ENCODE measurements around the gene FAM221A. TPM values are rescaled to one million over a fixed set of nuclear protein-coding genes. Genes with fewer than 3 reads are reported as not detected.

The FAM221A gene
- total and polyA plus RNA-seq, 9 of the 15 experiments (the other 6 are each of a cell fraction or from before 2014, with no cell fraction given), result not detected

DNA sequence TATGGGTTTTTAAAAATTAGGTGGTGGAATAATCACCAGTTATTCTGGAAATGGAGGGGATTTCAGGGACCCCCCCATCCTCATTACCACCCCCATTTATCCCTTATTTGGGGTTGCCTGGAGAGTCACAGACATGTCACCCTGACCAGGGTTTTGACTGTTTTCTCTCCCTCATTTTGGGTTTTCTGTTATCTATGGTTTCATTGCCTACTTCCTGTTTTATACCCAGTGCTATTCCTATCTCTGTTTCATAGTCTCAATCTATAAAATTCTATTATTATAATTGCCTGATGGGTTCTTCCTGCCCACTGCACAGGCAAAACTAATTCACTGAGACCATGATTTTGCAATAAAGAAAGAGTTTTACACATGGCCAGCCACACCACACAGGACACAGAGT lies 15.9 kb upstream of the FAM221A start:
- in situ Hi-C loops (cut with MboI), result no loop called here
- H3K4me3 ChIP-seq, result no peak overlapping the region
- no TSS peak for BruUV-seq (replicated peaks)
- TF ChIP-seq CAMTA2 (CRISPR knock-in tag; conservative IDR thresholded peaks at IDR 0.05) (no peak), ZFP1 (CRISPR knock-in tag; IDR thresholded peaks at IDR 0.05) (peak; percentile 94), MAFK (IDR thresholded peaks at IDR 0.05; ENCODE audit: low read length) (no peak), SP1 (CRISPR knock-in tag; IDR thresholded peaks at IDR 0.05) (no peak)
- DNase-seq (ENCODE audit: extremely low read depth in 1 of 4, low spot score in 3 of 4) (no peak), ATAC-seq (no peak), FAIRE-seq (no peak)
- no peaks in the 10 kb centered on the region for H3K9me1 ChIP-seq (ENCODE audit: control insufficient read depth, insufficient read depth, low read length)
- no peaks in the 10 kb centered on the region for H3K79me2 ChIP-seq (ENCODE audit: control insufficient read depth, insufficient read depth, low read length)
- H3K4me2 ChIP-seq (ENCODE audit: insufficient read depth, low read length), result no peak overlapping the region
- H3K27ac ChIP-seq (ENCODE audit: extremely low read depth, low read depth, low read length), result no peak overlapping the region
- H3K27me3 ChIP-seq (ENCODE audit: control insufficient read depth in 2 of 2, insufficient read depth in 2 of 2, low read length in 2 of 2), result no peaks in the 10 kb centered on the region; a peak in 2 of 5 replicates
- H3K9ac ChIP-seq (ENCODE audit: insufficient read depth in 1 of 2, low read depth in 2 of 2, low read length in 2 of 2), result no peak overlapping the region
- no peaks in the 10 kb centered on the region for H3K36me3 ChIP-seq (ENCODE audit: control insufficient read depth, insufficient read depth, low read length)
- H4K20me1 ChIP-seq (replicated peaks; ENCODE audit: control insufficient read depth, insufficient read depth, low read length), result no peaks in the 10 kb centered on the region
- H3K9me3 ChIP-seq (replicated peaks; ENCODE audit: control insufficient read depth, insufficient read depth, low read depth, low read length), result no peaks in the 10 kb centered on the region
- no peak overlapping the region for H2AFZ ChIP-seq (ENCODE audit: low read depth, low read length)
- H3K4me1 ChIP-seq (replicated peaks in 1 of 2; ENCODE audit: control insufficient read depth in 2 of 2, insufficient read depth in 2 of 2, low read length in 2 of 2), result no peaks in the 10 kb centered on the region
- POLR2A ChIA-PET, result no interaction called here
- intact Hi-C loops (cut with micrococcal nuclease), result no loop called here
- CTCF ChIA-PET (ENCODE audit: low intra/inter-chr PET ratio), result interaction anchor here (0.6 kb wide), 1 partner anchor 347 kb away, joined by 4 read pairs; no protein-coding TSS in a partner anchor

DNA sequence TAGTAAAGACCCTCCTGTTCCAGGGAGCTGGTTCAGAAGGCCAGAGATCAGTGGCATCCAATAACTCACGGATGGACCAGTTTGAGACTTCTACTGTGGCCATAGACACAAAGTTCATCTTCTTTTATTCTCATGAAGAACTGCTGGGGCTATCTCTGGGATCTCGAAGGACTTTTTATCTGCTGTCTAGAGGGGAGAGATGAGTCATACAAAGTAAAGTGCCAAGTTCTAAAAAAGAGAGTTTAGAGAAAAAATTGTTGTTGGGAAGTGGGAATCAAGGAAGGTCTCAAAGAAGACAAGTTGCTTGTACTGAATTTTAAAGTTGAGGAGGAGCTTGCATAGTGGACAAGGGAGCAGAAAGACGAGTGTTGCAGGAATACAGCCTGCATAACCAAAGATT lies 8.0 kb upstream of the FAM221A start:
- ChIA-PET POLR2A (no interaction called here), CTCF (ENCODE audit: low intra/inter-chr PET ratio) (no interaction called here)
- 0% methylated on average over 3 of the region's 3 CpGs for WGBS (ENCODE audit: insufficient coverage, low coverage, missing lambda C conversion rate)
- no peaks in the 10 kb centered on the region for H3K4me1 ChIP-seq (replicated peaks in 1 of 2; ENCODE audit: control insufficient read depth in 2 of 2, insufficient read depth in 2 of 2, low read length in 2 of 2)
- in situ Hi-C loops (cut with MboI), result no loop called here
- intact Hi-C loops (cut with micrococcal nuclease), result no loop called here
- H4K20me1 ChIP-seq (replicated peaks; ENCODE audit: control insufficient read depth, insufficient read depth, low read length), result no peaks in the 10 kb centered on the region
- no peaks in the 10 kb centered on the region for H3K9me3 ChIP-seq (replicated peaks; ENCODE audit: control insufficient read depth, insufficient read depth, low read depth, low read length)
- no peak for ATAC-seq
- H3K27me3 ChIP-seq (ENCODE audit: control insufficient read depth in 2 of 2, insufficient read depth in 2 of 2, low read length in 2 of 2), result no peaks in the 10 kb centered on the region; a peak in 1 of 5 replicates
- H3K4me3 ChIP-seq, result no peak overlapping the region
- no peaks in the 10 kb centered on the region for H3K36me3 ChIP-seq (ENCODE audit: control insufficient read depth, insufficient read depth, low read length)
- H3K27ac ChIP-seq (ENCODE audit: extremely low read depth, low read depth, low read length), result no peak overlapping the region
- no peaks in the 10 kb centered on the region for H3K9me1 ChIP-seq (ENCODE audit: control insufficient read depth, insufficient read depth, low read length)
- FAIRE-seq, result peak; percentile 19
- no peak overlapping the region for H3K4me2 ChIP-seq (ENCODE audit: insufficient read depth, low read length)
- no peak for DNase-seq (ENCODE audit: extremely low read depth in 1 of 4, low spot score in 3 of 4)
- BruUV-seq (replicated peaks), result no TSS peak
- H3K79me2 ChIP-seq (ENCODE audit: control insufficient read depth, insufficient read depth, low read length), result no peaks in the 10 kb centered on the region
- no peak overlapping the region for H2AFZ ChIP-seq (ENCODE audit: low read depth, low read length)
- H3K9ac ChIP-seq (ENCODE audit: insufficient read depth in 1 of 2, low read depth in 2 of 2, low read length in 2 of 2), result no peak overlapping the region
- TF ChIP-seq, protein P1, sequence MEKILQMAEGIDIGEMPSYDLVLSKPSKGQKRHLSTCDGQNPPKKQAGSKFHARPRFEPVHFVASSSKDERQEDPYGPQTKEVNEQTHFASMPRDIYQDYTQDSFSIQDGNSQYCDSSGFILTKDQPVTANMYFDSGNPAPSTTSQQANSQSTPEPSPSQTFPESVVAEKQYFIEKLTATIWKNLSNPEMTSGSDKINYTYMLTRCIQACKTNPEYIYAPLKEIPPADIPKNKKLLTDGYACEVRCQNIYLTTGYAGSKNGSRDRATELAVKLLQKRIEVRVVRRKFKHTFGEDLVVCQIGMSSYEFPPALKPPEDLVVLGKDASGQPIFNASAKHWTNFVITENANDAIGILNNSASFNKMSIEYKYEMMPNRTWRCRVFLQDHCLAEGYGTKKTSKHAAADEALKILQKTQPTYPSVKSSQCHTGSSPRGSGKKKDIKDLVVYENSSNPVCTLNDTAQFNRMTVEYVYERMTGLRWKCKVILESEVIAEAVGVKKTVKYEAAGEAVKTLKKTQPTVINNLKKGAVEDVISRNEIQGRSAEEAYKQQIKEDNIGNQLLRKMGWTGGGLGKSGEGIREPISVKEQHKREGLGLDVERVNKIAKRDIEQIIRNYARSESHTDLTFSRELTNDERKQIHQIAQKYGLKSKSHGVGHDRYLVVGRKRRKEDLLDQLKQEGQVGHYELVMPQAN (IDR thresholded peaks at IDR 0.05; ENCODE audit: borderline replicate concordance), result no peak
- TF ChIP-seq, protein P2, sequence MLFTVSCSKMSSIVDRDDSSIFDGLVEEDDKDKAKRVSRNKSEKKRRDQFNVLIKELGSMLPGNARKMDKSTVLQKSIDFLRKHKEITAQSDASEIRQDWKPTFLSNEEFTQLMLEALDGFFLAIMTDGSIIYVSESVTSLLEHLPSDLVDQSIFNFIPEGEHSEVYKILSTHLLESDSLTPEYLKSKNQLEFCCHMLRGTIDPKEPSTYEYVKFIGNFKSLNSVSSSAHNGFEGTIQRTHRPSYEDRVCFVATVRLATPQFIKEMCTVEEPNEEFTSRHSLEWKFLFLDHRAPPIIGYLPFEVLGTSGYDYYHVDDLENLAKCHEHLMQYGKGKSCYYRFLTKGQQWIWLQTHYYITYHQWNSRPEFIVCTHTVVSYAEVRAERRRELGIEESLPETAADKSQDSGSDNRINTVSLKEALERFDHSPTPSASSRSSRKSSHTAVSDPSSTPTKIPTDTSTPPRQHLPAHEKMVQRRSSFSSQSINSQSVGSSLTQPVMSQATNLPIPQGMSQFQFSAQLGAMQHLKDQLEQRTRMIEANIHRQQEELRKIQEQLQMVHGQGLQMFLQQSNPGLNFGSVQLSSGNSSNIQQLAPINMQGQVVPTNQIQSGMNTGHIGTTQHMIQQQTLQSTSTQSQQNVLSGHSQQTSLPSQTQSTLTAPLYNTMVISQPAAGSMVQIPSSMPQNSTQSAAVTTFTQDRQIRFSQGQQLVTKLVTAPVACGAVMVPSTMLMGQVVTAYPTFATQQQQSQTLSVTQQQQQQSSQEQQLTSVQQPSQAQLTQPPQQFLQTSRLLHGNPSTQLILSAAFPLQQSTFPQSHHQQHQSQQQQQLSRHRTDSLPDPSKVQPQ (CRISPR knock-in tag; IDR thresholded peaks at IDR 0.05; ENCODE audit: borderline replicate concordance), result no peak
- no peak for TF ChIP-seq ZBTB1 (CRISPR knock-in tag; IDR thresholded peaks at IDR 0.05; ENCODE audit: borderline replicate concordance, low read depth)
- no peak for TF ChIP-seq ESRRA (IDR thresholded peaks at IDR 0.05; ENCODE audit: borderline replicate concordance, low read depth)
- no peak for TF ChIP-seq FUS (optimal IDR thresholded peaks at IDR 0.05; ENCODE audit: low read depth, low read length)
- TF ChIP-seq L3MBTL2 (IDR thresholded peaks at IDR 0.05), result no peak
- no peak for TF ChIP-seq NFATC3 (IDR thresholded peaks at IDR 0.05)
- TF ChIP-seq JUND (IDR thresholded peaks at IDR 0.05; ENCODE audit: borderline replicate concordance, low read depth, low read length), result peak; percentile 73; the same call in 1 of the 2 replicates
- TF ChIP-seq JUND (tag; IDR thresholded peaks at IDR 0.05; ENCODE audit: borderline replicate concordance, low read depth, low read length), result peak; percentile 66; the same call in 2 of the 3 replicates
- TF ChIP-seq FOSL1 (tag; conservative IDR thresholded peaks at IDR 0.05), result peak; percentile 55

Data from K562 (cell line).